PC-9 (cell line): ENCODE data around the gene MACROD2. TPM values are rescaled to one million over a fixed set of nuclear protein-coding genes. Genes with fewer than 3 reads are reported as not detected.

Source experiments
- BruUV-seq: library from RNA; stranded (reverse); fragments of 400-500 nt; replicated peaks from 2 replicates; lab custom pipeline; 2021; lab: Mats Ljungman, UMichigan
- CTCF ChIA-PET: fragments of 300-600 bp; sonication (Branson Sonifier 250); formaldehyde crosslinking; loops from one replicate; lab custom pipeline; 2022; ENCODE audit warnings: antibody characterized with exemption; lab: Charles Lee
- POLR2A ChIA-PET: fragments of 300-600 bp; sonication (Branson Sonifier 250); formaldehyde crosslinking; loops from one replicate; lab custom pipeline; 2022; ENCODE audit warnings: antibody characterized with exemption; ENCODE audit not compliant: unreplicated experiment; lab: Charles Lee
- DNase-seq, 2 experiments: peaks; one replicate each; pipeline versions ENCODE4 v3.0.0 to v3.0.0-alpha.2; 2015 to 2022; ENCODE audit warnings: mixed read lengths in 1 of 2
- H2AFZ ChIP-seq: fragments of 200-600 bp; sonication (generic); 2 replicates; pipeline ENCODE4 v1.8.1; 2017; ENCODE audit warnings: antibody characterized with exemption
- H3F3A ChIP-seq: fragments of 200-600 bp; sonication (generic); 2 replicates; pipeline ENCODE4 v1.8.1; 2017; ENCODE audit warnings: antibody characterized with exemption, mild to moderate bottlenecking, low read depth; ENCODE audit not compliant: insufficient read depth
- H3K27ac ChIP-seq: fragments of 200-600 bp; sonication (generic); 2 replicates; pipeline ENCODE4 v1.6.1; 2016; ENCODE audit warnings: mixed run types
- H3K27me3 ChIP-seq: fragments of 200-600 bp; sonication (generic); 2 replicates; pipeline ENCODE4 v1.6.1; 2016; ENCODE audit warnings: low read depth, mixed run types; ENCODE audit not compliant: insufficient read depth
- H3K36me3 ChIP-seq: fragments of 200-600 bp; sonication (generic); 2 replicates; pipeline ENCODE4 v1.6.1; 2016; ENCODE audit warnings: low read depth, mixed run types
- H3K4me1 ChIP-seq: fragments of 200-600 bp; sonication (generic); replicated peaks from 2 replicates; pipeline ENCODE4 v1.6.1; 2016; ENCODE audit warnings: mixed run types; ENCODE audit not compliant: insufficient read depth
- H3K4me2 ChIP-seq: fragments of 200-600 bp; sonication (generic); 2 replicates; pipeline ENCODE4 v1.6.1; 2017; ENCODE audit warnings: mixed run types
- H3K4me3 ChIP-seq: fragments of 200-600 bp; sonication (generic); 2 replicates; pipeline ENCODE4 v1.6.1; 2016; ENCODE audit warnings: mixed run types
- H3K79me2 ChIP-seq: fragments of 200-600 bp; sonication (generic); 2 replicates; pipeline ENCODE4 v1.6.1; 2017; ENCODE audit warnings: low read depth, mixed run types
- H3K9me2 ChIP-seq: fragments of 200-600 bp; sonication (generic); 2 replicates; pipeline ENCODE4 v1.8.1; 2017; ENCODE audit warnings: mild to moderate bottlenecking; ENCODE audit not compliant: insufficient read depth
- H3K9me3 ChIP-seq: fragments of 200-600 bp; sonication (generic); 2 replicates; pipeline ENCODE4 v1.8.1; 2016; ENCODE audit warnings: low read depth; ENCODE audit not compliant: insufficient read depth
- H4K20me1 ChIP-seq: fragments of 200-600 bp; sonication (generic); 2 replicates; pipeline ENCODE4 v1.8.1; 2017; ENCODE audit not compliant: insufficient read depth
- EZH2 ChIP-seq: fragments of 200-600 bp; sonication (generic); IDR thresholded peaks from 2 replicates; pipeline ENCODE4 v1.8.0; 2017; ENCODE audit warnings: antibody characterized with exemption, low read depth
- intact Hi-C: fragments of 100-400 bp; cut with micrococcal nuclease; formaldehyde crosslinking; loops from one replicate; pipeline ENCODE4 v1.10.0; 2022; ENCODE audit not compliant: unreplicated experiment
- total RNA-seq: library from RNA; stranded (reverse); gene quantifications from 2 replicates; pipeline ENCODE4 v1.2.3, GENCODE V29; 2021
- TF ChIP-seq, protein P1 (sequence below): fragments of 200-600 bp; sonication (generic); conservative IDR thresholded peaks from 2 replicates; pipeline ENCODE4 v1.6.1; 2017; ENCODE audit warnings: mixed run types, antibody characterized with exemption, mild to moderate bottlenecking, moderate library complexity

Gene MACROD2
- total RNA-seq, 1 experiment from 2014 or later: 11.4 TPM

GRCh38 chr20:14619411-14619810, 624.1 kb downstream of the MACROD2 start:
- no peaks in the 10 kb centered on the region for H3K9me3 ChIP-seq
- ChIA-PET CTCF (no interaction called here), POLR2A (no interaction called here)
- H3K36me3 ChIP-seq: no peaks in the 10 kb centered on the region
- no peak for DNase-seq
- no peak overlapping the region for H3K4me3 ChIP-seq
- no TSS peak for BruUV-seq
- TF ChIP-seq, protein P1, sequence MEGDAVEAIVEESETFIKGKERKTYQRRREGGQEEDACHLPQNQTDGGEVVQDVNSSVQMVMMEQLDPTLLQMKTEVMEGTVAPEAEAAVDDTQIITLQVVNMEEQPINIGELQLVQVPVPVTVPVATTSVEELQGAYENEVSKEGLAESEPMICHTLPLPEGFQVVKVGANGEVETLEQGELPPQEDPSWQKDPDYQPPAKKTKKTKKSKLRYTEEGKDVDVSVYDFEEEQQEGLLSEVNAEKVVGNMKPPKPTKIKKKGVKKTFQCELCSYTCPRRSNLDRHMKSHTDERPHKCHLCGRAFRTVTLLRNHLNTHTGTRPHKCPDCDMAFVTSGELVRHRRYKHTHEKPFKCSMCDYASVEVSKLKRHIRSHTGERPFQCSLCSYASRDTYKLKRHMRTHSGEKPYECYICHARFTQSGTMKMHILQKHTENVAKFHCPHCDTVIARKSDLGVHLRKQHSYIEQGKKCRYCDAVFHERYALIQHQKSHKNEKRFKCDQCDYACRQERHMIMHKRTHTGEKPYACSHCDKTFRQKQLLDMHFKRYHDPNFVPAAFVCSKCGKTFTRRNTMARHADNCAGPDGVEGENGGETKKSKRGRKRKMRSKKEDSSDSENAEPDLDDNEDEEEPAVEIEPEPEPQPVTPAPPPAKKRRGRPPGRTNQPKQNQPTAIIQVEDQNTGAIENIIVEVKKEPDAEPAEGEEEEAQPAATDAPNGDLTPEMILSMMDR: no peak
- TF ChIP-seq EZH2: no peak
- no peak overlapping the region for H3K4me2 ChIP-seq
- no peaks in the 10 kb centered on the region for H4K20me1 ChIP-seq
- intact Hi-C loops: no loop called here
- no peak overlapping the region for H2AFZ ChIP-seq
- H3K4me1 ChIP-seq: no peaks in the 10 kb centered on the region
- H3K27me3 ChIP-seq: no peaks in the 10 kb centered on the region
- no peak overlapping the region for H3K27ac ChIP-seq
- H3K9me2 ChIP-seq: no peaks in the 10 kb centered on the region
- no peaks in the 10 kb centered on the region for H3F3A ChIP-seq
- no peaks in the 10 kb centered on the region for H3K79me2 ChIP-seq

GRCh38 chr20:14622796-14623195, 627.5 kb downstream of the MACROD2 start:
- POLR2A ChIA-PET: interaction anchor here (0.7 kb wide), 1 partner anchor 248 kb away, joined by 6 read pairs; no protein-coding TSS in a partner anchor
- no peaks in the 10 kb centered on the region for H3K9me2 ChIP-seq
- no peaks in the 10 kb centered on the region for H3K79me2 ChIP-seq
- peak; percentile 18 to 35 for DNase-seq
- H4K20me1 ChIP-seq: no peaks in the 10 kb centered on the region
- H3K4me1 ChIP-seq: no peaks in the 10 kb centered on the region
- H3K4me3 ChIP-seq: no peak overlapping the region
- intact Hi-C loops: no loop called here
- no peak overlapping the region for H3K27ac ChIP-seq
- H3K9me3 ChIP-seq: no peaks in the 10 kb centered on the region
- BruUV-seq: no TSS peak
- no peak overlapping the region for H2AFZ ChIP-seq
- CTCF ChIA-PET: interaction anchor here (0.9 kb wide), 1 partner anchor 285 kb away, joined by 3 read pairs; the partner anchor contains the start of gene FLRT3
- H3K27me3 ChIP-seq: no peaks in the 10 kb centered on the region
- H3F3A ChIP-seq: no peaks in the 10 kb centered on the region
- H3K36me3 ChIP-seq: no peaks in the 10 kb centered on the region
- TF ChIP-seq, protein P1: no peak
- TF ChIP-seq EZH2: no peak
- H3K4me2 ChIP-seq: no peak overlapping the region

DNA sequence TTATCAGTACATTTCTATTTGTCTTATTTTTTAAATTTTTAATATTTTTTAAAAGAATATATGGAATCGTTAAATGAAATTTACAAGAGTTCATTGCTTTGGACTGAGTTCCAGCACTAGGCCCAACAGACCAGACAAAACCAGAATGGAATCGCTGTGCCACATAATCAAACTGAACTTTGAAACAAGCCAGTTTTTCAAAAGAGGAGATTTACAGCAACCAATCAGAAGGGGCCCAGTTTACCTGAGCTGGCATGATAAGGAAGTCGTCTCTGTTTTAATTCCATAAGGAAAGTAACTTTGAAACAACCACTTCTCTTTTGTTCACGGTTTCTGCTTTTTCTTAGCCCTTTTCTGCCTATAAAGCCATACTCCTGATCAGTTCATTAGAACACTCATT, 635.7 kb downstream of the MACROD2 start:
- Histone ChIP-seq H3F3A (no peaks in the 10 kb centered on the region), H3K4me3 (no peak overlapping the region), H3K4me2 (no peak overlapping the region), H4K20me1 (no peaks in the 10 kb centered on the region), H3K9me2 (no peaks in the 10 kb centered on the region), H3K27me3 (no peaks in the 10 kb centered on the region), H3K79me2 (no peaks in the 10 kb centered on the region), H3K4me1 (no peaks in the 10 kb centered on the region), H3K36me3 (no peaks in the 10 kb centered on the region), H2AFZ (no peak overlapping the region), H3K9me3 (no peaks in the 10 kb centered on the region), H3K27ac (no peak overlapping the region)
- intact Hi-C loops: no loop called here
- ChIA-PET CTCF (no interaction called here), POLR2A (no interaction called here)
- BruUV-seq: no TSS peak
- TF ChIP-seq EZH2: no peak
- TF ChIP-seq, protein P1: no peak
- DNase-seq: no peak
